HG03460 (cell line): Measurements from ENCODE around the gene KCNAB1.

Source experiments
- ATAC-seq: cut with Tn5 transposase; IDR thresholded peaks from one replicate; pipeline ENCODE4 v1.9.1; 2021; ENCODE audit not compliant: unreplicated experiment

The KCNAB1 gene

DNA sequence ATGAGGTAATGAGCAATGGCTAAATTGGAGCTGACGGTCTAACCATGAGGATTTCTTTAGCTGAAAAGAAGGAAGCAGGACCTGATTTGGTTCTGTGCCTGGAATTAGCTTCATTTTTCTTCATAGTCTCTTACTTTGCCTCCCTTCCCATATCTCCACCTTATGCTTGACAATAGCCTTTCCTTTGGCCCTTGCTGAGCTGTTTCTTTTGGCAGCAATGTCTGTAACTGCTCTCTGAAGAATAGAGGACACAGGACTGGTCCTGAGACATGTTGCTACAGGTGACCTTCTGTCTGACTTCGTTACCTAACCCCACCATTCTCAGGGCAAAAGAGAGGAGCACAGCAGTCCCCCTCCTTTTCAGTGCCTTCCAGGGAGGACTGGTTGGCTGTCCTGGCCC lies 312.2 kb downstream of the KCNAB1 start:
- ATAC-seq = no peak

DNA sequence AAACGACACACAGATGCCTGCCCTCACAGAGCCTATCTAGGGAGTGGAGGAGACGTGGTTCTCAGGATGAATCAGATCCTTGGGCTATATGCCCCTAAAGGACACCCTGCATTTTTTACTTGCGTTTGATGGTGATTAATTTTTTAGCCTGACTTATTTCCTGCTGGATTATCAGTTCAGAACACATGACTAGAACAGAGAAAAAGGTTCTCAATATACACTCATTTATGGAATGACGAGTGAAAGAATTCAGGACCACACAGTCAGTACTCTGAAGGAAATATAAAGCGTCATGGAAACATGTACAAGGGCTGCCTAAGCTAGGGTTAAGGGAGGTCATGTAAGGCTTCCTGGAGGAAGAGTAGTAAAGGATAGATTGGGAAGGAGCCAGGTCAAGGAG lies 312.8 kb downstream of the KCNAB1 start:
- ATAC-seq = no peak

DNA sequence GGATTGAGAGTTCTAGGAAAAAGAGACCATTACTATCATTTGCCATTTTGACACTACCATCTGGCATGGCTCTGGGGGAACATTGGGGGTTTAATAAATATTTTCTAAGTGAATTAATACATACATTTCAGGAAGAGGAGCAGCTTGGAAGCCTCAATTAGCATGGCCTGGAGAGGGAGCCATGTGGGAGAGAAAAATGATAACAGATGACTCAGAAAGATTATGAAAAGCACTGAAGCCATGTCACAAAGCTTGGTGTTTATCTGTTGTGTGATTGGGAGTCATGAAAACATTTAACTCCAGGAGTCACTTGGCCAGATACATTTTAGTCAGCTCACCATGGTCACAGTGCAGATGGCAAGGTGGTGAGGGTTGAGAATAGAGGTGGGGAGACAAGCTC lies 313.5 kb downstream of the KCNAB1 start:
- ATAC-seq = no peak

DNA sequence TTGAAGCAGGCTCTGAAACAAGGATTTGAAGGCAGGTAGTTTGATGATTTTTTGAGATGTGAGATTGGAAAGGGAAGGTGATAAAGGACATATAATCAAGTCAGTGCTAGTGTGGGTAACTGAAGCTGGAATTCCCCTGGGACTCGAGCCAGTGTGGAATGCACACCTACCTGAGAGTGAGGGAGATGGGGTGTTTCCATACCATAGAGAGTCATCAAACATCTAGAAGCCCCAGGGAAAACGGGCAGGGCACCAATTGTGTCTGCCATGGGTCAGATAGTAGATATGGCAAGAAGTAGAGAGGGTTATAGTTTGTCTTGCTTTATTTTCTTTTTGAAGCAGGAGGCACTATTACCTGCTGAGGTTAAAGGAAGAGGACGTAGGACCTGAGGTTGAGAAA lies 314.5 kb downstream of the KCNAB1 start:
- no peak for ATAC-seq

DNA sequence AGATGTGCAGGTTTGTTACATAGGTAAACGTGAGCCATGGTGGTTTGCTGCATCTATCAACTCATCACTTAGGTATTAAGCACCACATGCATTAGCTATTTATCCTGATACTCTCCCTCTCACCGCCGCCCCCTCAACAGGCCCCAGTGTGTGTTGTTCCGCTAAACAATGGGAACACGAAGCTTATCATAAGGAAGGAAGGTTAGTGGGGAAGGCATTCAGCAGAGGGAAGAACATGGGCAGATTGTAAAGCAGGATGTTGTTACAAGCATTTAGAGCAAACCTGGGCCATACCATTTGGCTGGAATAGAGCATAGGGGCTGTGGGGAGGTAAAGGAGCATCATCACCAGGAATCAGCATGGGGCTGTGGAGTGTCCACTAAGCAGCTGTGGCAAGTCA lies 322.7 kb downstream of the KCNAB1 start:
- no peak for ATAC-seq

DNA sequence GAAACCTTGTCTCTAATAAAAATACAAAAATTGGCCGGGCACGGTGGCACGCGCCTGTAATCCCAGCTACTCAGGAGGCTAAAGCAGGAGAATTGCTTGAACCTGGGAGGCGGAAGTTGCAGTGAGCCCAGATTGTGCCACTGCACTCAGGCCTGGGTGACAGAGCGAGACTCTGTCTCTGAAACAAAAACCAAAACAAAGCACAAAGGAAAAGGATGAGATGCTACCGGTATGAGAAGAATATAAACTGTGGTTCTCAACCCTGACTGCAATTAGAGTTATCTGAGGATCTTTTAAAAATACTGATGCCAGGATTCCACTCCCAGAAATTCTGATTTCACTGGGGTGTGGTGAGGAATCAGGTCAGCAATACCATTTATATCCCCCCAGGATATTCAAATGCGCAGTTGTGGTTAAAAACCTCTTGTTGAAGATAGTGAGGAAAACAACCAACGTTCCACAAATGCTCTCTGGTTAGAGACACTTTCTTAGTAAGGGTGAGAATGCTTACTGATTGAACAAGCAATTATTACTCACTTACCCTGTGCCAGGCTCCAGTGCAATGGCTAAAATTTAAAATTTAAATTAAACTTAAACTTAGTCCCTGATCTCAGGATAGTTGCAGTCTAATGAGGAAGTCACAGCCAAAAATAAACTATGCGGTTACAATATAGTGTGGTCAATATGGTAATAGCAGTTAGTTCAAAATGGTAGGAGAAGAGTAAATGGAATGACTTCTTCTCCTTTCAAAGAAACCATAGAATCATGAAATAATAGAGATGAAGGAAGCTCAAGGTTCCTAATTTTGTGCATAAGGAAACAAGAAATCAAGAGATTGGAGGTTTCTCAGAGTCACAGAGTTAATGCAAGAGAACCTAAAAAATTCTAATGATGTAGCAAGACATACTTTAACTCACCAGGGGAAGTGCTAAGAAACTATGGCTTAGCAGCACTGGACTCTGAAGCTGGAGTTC lies 325.0 kb downstream of the KCNAB1 start:
- ATAC-seq = no peak

DNA sequence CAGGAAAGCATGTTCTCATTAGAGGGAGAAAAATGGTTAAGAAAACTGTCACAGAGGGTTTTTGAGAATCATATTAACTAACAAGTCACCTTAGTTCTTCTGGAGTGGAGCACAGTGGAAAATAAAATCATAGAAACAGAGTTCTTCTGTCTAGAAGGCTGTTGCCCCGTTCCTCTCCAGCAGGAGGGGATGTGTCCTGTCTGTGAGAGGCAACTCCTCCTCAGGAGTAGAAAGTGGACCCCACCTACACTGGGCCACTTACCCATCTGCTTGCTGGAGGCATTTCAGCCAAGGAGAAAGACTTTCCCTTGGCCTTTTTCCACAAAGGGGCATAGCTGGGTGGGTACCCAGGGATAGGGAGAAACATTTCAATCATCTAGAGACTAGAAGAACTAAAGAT lies 327.9 kb downstream of the KCNAB1 start:
- no peak for ATAC-seq

DNA sequence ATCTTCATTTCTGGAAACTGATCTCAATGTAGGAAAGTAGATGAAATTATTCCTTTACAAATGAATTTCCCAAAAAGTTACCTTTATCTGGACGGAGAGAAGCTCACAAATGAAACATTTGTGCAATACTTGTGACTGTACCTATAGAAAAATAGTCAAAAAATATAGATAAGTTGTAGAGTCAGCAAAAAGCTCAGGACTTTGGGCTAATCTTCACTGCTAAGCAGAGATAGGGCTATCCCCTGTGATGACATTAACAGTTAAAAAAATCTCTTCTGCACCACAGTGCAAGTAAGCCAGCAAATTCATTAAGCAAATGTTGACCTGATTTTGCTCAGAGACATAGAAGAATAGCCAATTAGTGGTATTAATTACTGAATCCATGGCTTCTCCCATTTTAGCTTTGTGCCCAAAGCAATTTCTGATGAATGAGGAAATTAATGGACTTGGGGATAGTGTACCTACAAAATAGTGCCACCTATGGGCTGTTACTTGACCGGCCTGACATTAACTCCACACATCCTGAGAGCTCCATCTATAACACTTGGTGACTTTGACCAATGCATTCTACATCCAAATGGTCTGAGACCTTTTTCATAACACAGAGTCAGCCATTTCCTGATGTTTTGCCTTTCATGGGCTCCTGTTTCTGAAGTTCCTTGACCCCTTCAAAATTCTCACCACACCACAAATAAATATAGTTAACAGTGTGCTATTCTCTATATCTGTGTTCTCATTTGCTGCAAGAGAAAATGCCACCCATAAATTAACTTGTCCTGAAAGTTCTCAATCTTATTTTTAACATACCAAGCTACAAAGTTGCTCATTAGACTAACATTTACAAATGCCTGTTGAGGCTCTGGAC lies 329.6 kb downstream of the KCNAB1 start:
- peak; percentile 56 for ATAC-seq

DNA sequence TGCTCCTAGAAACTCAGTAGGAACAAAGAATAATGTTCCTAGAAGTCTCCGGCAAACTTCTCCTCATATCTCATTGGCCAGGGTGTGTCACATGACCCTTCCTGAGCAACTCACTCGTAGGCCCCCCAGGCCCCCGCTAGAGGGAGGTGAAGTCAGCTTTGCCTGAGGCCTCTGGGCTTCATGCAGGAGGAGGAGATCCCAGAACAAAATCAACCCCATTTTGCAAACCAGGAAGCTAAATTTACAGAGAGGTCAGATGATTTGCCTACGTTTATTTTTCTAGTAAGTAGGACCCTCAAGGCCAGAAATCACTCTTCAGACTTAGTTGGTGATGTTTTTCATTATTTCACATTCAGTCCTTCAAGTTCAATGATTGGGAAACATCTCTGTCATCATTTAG lies 335.5 kb downstream of the KCNAB1 start:
- no peak for ATAC-seq

DNA sequence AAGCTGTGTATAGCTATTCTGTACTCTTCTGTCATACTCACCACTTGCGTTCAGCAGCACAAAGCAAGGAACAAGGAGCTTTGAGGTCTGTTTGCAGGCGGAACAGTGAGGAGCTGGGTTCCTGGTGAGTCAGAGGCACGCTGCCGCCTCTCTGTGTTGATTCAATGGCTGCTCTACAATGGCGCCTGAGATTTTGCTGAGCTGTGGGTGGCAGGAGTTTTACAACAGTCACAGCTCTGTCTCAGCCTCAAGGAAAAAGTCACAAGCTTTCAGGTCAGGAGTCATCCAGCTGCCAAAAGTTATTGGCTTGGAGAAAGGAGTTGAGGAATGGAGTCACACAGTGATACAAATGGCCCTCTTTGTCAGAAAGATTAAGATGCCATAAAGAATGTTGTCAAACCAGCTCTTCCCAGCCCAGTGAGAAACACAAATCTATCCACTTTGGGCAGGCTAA lies 336.4 kb downstream of the KCNAB1 start:
- no peak for ATAC-seq

DNA sequence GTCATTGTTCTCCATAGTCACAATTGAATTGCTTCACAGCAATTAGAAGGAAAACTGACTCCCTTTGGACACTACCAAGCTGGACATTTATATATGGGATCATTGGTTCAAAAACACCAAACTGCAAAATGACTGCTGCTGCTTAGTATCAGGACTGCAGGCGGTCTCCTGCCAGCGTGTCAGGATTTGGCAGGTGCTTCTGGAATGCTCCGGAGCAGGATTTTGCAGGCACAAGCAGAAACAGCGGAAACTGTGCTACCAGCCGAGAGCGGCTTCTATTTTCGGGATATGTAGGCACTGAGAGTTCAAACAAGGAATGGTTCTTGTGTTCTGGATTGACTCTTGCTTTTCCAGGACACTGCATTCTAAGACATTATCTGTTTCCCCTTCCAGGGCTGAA lies 339.1 kb downstream of the KCNAB1 start:
- no peak for ATAC-seq

DNA sequence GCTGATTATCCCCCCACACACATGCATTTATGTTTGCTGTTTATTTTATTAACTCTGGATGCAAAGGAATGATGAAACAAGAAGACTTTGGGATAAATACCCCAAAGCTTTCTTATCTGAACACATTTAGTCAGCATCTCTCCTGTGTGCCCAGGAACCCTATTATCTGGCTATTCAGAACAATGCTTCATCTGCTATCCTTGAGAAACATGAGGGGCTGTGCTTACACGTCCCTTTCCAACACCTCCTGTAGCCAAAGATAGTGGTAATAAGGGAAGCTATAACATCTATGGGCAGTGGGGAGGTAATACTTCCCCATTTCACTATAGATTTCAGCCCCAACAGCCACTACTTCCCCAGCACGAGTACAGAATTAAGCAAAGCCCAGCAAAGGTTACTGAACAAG lies 339.8 kb downstream of the KCNAB1 start:
- no peak for ATAC-seq

DNA sequence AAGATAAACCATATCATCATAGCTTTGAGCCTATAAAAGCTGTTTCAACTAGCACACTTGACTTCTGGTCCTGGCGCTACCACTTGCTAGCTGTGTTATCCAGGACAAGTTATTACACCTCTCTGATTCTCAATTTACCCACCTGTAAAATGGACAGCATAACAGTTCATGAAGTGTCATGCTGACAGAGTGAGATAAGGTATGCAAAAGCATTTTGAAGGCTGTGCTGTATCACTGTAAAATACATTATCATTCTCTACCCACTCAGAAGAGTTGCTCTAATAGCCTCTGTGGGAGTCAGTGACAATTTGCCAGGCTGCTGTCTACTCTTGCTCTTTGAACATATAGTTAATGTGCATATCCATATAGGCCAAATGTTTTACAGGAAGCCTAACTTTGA lies 341.5 kb downstream of the KCNAB1 start:
- no peak for ATAC-seq

DNA sequence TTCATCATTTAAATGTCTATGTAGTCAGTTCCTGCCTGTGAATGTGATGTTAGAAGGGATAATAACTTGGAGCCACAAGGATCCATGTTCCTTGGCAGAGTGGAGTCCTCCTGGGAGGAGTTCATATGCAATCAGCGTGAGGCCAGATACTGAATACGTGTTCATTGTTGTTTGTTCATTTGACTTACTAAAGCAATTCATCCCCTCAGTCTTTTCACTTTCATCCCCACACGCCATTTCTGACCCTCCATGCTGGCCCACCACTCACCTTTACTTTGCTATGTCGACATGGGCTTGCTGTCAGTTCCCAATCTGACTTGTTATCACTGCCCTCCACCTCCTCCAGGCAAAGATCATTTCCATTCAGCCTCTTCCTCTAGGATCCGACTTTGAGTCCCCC lies 342.7 kb downstream of the KCNAB1 start:
- no peak for ATAC-seq

DNA sequence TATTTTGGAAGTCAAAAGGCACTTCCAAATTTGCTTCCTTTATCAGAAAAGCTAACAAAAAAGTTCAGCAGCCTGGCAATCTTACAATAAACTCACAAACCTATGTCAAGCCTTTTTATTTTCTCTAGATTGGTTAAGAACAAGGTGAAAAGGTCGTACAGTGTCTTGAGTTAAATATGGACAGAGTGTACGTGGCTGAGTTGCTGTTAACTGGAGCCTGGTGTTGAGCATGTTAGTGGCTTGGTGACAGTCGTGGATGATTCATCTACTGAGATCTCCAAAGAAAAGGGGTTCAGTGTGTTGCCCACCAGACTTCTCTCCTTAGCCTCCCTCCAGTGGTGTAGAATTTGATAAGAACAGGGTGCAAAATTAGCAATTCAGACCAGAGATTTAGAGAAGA lies 344.8 kb downstream of the KCNAB1 start:
- ATAC-seq = no peak

DNA sequence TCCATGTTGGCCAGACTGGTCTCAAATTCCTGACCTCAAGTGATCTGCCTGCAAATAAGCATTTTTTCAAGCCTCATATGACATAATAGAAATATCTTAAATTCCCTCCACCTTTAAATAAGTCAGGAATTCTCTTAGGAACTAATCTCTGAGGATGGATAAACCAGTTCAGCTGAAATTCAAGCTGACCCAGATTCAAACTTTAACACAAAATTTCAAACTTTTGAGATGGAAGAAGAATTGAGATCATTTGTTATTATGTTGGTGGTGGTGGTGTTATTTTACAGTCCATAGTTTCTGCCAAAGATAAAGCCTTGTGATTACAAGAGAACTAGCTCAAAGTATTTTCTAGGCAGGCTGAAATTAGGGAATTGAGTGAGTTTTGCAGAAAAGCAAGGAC lies 349.1 kb downstream of the KCNAB1 start:
- no peak for ATAC-seq

DNA sequence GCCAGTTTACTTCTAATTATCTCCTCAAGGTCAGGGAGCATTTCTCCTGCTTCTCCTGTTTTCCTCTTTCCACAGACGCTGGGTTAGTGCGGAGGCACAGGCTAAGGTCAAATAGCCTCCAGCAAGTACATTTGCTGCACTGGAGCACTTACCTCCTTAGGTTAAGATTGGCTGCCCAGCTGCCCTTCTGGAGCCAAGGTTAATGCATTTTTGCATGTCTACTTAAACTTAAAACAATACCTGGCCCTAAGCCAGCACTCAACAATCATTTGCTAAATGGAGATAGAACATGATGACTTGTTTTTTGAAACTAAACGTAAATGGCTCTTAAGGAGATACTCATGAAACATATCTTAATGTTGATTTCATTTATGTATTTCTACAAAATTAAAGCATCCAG lies 351.1 kb downstream of the KCNAB1 start:
- ATAC-seq = no peak

DNA sequence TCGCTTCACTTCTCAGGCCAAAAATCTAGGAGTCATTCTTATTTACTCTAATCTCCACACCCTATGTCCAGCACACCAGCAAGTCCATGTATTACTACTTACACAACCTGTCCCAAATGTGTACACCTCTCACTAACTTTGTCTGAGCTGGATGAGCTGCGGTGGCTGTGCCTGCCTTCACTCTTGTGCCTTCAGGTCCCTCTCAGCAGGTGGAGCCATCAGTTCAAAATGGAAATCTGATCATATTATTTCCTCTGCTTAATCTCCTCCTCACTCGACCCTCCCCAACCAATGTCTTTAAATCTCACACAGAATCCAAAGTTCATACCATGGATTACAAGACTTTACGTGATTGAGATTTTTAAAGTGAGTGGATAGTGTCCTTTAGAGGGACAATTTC lies 351.8 kb downstream of the KCNAB1 start:
- ATAC-seq = no peak

DNA sequence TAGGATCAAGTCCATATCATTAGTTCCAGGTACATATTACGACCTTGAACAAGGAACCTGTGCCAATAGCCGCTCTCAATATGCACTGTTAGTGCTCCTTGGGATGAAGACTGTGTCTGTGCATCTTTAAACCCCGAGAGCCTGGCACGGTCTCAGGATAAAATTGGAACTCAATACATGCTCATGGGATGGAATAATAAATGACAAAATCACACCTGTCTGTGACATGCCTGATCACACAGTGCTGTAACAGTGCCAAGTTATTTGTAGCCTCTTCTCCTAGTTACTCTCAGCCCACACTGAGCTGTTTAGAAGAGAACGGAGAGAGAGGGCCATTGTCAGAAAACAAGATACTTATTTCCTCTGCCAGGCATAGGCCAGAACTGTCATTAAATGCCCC lies 352.3 kb downstream of the KCNAB1 start:
- no peak for ATAC-seq

DNA sequence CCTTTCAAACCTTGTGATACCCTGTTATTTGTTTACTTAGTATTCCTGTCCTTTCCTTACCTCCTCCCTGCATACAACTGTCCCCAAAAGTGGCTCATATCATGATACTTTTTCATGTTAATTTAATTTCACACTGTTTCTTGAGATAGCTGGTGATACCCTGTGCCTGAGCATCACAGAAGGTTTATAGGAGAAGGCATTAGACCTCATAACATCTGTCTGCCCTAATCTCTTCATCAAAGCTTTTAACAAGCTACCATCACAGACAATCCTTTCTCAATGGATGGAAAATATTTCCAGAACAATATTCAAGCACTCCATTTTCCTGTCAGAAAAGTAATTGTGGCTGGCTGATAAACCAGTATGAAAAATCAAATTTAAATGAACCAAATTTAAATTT lies 353.0 kb downstream of the KCNAB1 start:
- ATAC-seq = no peak

DNA sequence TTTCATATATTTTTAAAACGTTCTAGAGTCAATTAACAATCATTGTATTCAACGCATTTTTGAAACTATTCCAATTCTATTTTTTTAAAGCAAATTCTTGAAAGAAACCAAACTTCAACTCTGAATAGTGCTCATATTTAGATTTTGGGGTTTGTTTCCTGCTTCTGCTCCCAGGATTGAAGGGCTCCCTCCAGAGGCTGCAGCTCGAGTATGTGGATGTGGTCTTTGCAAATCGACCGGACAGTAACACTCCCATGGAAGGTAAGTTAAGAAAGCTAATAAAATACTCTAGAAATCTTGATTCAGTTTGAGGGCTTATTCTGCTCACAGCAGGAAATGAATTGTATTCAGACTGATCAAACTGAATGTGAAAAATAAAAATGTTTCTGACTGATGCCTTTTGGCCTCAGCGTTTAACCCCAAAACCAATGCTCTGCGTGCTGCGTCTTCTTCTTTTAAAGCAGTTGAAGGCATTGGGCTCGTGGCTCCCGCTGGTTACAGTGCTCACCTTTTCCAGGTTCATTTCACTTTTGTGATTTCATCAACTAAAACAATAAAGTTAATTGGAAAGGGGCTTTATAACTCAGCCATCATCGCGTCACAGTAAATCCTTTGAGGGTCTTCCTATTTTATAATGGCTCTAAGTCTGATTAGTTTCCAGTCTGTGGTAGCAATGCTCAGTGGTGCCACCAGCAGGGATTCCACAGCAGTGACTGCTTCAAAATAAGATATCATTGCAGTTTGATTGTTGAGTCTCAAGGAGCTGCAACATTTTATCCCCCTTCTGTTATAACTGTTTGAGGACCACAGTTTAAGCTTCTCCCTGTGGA lies 354.4 kb downstream of the KCNAB1 start:
- no peak for ATAC-seq
